Measurements from ENCODE around the gene GMFB.
A peak's percentile ranks its signal among the peaks of the same experiment; 100 is the strongest.

Gene GMFB

DNA sequence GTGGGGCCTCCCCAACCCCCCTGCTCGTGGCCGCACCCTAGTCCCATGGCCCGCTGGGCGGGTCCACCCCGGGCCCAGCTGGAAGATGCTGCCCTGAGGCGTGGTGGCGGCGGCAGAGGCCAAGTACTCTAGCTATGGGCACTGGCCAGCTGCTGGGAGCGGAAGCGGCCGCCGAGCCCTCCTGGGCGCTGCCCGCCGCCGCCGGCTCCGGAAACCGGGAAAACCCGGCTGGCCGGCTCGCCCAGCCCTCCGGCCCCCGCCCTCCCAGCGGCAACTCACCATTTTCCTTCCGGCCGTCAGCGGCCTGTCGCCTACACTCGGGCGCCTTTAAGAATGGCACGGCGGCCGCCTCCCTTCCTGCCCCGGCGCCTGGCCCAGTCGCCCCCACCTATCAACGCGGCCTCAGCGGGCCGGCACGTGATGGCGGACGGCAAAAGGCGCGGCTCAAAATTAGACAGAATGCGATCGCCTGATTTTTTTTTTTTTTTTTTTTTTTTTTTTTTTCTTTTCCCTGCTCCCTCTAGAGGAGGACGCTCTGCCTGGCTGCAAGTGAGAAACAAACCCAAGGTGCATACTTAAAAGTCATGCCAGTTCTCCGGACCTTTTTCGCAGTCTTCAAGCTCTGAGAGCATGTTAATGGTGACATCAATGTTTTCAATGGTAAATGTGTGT lies at the start of gene GMFB:
Gene GMFB, minus strand, starts transcription at position 335 of the 672 bp plus-strand sequence. Its CDS starts 53 bp downstream, at position 282.
- DNase-seq, result peak; percentile 89

DNA sequence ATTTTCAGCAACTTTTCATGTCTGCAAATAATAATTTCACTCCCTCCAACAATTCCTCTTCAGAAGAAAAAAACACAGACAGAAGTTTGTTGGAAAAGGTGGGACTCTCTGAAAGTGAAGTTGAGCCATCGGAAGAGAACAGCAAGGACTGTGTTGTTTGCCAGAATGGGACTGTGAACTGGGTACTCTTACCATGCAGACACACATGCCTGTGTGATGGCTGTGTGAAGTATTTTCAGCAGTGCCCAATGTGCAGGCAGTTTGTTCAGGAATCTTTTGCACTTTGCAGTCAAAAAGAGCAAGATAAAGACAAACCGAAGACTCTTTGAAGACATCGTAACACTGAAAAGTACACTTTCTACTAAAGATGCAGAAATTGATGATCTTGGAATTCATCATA lies 49.3 kb upstream of the GMFB start:
- no peak for DNase-seq

DNA sequence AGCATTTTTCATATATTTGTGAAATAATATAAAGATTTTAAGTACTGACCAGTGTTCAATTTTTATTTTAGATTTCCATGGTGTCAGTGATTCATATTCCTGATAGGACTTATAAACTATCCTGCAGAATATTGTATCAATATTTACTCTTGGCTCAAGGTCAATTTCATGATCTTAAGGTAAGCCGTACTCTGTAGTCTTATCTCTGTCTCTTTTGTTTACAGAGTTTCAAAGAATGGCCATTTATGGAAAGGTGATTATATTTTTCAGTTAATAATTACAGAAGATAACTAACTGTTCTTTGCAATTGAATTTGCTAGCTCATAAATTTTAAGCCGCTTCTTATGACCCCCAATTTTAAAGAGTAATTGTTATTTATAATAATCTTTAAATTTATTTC lies 48.9 kb upstream of the GMFB start:
- no peak for DNase-seq

DNA sequence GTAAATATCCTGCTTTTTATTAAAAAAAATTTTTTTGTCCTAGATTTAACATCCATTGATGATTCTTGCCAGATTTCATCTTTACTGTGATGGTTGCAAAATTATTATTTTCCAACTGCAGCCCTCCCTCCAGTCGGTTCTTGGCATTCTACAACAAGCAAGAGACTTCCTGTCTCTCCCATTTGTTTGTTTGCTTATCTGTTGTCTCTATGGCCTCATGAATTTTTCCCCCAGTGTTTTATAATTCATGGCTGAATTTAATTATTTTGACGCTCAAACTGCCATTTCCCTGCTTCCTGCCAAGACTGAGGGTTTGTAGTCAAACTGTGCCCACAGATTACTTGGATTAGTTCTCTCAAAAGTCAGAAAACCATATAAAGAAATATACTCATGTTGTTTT lies 46.9 kb upstream of the GMFB start:
- DNase-seq, result no peak

DNA sequence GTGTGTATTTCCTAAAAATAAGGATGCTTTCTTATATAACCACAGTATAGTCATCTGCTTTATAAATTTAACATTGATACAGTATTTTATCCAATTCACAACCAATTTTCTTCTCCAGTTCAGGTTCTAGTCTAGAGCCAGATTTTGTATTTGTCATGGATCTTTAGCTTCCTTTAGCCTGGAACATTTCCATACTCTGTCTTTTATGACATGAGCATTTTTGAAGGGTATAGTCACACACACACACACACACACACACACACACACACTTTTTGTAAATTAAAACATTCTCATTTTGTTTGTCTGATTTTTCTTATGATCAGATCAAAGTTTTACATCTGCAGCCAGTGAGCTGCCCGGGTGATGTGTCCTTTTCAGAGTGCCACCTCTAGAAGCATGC lies 46.3 kb upstream of the GMFB start:
- DNase-seq, result no peak

DNA sequence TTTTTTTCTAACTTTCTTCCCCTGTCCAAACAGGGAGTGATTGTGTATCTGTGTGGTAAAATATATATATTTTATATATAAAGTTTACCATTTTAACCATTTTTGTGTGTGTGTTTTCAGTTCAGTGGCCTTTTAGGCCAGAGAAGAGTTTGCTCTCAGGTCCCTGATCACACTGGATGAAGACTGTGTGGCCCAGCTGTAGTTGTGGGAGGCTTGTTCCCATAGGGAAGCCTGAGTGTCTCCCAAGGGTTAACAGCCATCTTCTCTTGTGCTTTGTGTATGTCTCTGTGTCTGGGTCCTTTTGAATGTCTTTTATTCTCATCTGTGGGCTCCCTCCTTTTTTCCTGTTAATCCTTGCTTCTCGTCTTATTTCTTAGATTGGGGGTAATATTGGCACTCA lies 44.3 kb upstream of the GMFB start:
- no peak for DNase-seq

DNA sequence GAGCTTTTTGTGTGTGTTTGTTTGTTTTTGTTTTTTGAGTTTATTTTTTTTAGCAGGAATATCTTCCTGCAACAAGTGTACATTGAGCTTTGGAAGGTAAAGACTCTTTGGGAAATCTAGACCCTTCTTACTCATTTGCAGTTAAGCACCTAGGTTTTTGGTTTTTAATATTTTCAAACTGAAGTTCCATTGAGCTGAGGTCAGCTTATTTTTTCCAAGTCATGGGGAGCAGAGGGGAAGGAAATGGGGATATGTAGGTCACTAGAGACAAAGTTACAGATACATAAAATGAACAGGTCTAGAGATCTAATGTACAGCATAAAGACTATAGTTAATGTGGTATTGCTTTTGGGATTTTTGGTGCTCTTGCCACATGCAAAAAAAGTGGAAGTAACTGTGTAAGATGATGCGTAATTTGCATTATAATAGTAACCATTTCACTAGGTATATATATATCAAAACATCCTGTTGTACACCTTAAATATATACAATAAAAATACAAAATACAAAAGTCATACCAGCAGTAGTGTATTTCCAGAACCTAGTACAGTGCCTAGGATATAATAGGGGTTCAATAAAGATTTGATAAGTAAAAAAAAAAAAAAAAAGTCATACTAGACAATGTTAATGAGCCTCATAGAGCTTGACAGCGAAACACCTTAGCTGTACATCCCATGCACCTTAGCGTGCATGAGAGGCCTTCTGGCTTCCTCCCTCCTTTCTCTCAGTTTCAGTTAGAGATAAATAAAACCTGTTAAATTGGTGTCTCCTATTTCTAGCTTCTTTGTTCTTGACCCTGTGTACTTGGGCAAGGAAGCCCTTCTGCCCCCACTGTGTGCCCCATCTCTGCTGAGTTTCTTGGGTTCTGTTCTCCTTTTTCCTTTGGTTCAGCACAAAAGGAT lies 43.6 kb upstream of the GMFB start:
- no peak for DNase-seq

DNA sequence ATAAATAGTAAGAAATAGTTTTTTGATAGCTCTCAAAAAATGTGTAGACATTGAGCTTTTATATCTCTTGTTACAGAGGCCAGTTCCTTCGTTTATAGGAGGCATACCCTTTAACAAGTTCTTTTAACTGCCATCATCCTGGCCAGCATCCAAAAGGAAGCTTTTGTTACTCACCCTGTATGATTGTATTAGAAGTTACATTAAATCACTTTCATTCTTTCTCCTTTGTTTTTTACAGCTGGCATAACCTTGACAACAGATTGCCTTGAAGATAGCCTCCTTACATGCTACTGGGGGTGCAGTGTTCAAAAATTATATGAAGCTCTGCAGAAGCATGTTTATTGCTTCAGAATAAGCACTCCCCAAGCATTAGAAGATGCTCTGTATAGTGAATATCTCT lies 41.0 kb upstream of the GMFB start:
- DNase-seq, result no peak

DNA sequence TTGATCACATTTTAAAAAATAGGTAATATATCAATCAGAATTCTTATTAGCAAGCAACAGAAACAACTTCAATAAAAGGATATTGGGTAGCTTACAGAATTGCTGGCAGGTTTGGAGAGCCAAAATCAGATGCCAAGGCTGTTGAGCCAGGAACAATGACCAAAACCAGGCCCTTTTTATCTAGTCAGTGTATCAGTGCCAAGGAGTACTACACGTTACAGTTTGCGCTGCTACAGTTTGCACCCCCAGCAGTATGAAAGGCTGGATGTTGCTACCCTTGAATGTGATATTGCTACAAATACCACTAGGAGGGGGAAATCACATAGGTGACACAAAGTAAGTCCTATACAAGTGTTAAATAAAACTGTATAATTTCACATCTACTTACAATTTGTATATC lies 40.2 kb upstream of the GMFB start:
- no peak for DNase-seq

DNA sequence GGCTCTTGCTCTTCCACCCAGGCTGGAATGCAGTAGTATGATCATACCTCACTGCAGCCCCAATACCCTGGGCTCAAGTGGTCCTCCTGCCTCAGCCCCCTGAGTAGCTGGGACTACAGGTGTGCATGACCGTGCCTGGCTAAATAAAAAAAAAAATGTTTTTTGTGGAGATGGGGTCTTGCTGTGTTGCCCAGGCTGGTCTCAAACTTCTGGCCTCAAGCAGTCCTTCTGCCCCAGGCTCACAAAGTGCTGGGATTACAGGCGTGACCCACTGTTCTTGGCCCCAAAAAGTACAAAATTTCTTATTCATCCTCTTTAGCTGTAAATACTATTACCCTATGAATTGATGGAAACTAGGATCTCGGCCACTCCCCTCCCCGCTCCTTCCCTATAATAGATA lies 35.6 kb upstream of the GMFB start:
- DNase-seq, result no peak

DNA sequence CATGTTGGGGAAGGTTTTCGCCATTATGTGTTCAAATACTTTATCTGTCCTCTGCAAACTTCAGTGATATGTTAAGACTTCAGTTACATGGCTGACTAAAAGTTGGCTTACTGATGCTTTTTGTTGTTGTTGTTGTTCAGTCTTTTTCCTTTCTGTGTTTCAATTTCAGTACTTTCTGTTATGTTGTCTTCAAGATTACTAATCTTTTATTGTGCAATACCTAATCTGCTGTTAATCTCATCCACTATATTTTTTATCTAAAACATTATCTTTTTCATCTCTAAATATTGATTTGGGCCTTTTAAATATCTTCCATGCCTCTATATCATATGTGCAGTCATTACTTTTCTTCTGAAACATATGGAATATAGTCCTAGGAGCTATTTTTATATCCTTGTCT lies 27.9 kb upstream of the GMFB start:
- DNase-seq, result no peak

DNA sequence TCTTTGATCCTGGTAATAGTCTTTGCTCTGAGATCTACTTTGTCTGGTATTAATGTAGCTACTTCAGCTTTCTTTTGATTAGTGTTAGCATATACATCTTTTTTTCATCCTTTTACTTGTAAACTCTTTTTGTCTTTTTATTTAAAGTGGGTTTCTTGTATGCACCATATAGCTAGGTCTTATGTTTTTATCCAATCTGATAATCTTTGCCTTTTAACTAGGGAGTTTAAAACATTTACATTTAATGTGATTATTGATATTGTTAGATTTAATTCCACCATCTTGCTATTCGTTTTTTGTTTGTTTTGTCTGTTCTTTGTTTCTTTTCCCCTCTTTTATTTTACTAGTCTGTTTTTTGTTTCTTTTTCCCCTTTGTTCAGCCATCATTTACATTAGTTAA lies 26.9 kb upstream of the GMFB start:
- DNase-seq, result no peak

DNA sequence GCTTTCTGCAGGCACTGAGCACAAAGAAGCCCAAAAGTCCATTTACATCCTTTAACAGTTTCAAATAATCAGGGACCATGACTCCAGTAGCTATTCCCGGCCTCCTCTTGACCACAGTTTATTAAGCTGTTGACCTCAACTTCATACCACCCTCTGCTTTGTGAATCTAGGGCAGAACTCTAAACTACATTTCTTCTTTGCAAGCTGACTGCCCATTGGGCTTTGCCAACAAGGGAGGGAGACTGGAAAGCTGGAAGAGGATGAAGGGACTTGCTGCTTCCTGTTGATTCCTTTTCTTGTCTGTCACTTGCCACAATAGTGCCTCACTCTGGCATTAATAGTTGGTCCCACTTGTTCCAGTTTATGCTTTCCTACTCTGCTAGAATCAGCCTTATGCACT lies 23.6 kb upstream of the GMFB start:
- no peak for DNase-seq

DNA sequence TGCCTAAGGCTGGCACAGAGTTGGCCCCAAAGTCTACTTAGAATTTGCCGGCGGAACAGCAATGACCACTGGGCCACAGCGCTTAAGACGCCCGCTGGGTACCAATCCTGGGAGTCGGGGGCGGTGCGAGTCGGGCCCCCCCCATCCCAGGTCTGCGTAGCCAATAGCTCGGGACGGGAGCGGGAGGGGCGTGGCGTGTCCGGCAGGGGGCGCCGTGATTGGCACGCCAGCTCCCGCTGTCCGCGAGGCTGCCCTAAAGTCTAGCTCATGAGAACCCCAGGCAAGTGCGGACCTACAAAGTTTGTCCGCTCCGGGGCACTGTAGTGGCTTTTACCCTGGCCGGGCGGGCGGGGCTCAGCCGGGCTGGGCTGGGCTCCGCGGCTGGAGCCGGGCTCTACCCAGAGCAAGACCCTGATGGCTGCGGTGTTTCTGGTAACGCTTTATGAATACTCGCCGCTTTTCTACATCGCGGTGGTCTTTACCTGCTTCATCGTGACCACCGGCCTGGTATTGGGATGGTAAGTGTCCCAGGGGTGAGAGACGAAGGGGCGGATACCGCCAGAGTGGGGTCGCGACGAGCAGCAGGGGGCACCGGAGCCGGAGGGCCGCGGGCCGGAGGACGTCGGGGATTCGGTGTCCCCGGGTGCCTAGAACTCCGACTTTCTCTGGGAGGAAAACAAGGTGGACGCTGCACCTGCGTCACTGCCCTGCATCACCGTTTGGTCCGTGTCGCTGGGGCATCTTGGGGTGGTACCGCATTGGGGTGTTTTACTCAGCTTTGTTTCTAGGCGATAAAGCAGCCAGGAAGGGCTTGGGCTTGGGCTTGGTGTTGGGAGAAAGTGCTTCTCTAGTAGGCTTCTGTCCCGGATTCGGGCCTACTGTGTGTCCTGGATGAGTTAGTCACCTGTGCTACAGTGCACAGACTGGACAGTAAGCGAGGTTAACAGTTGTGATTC lies 21.0 kb upstream of the GMFB start, which contains the start of gene CGRRF1:
Gene CGRRF1, plus strand, starts transcription at position 361 of the 956 bp plus-strand sequence. Its CDS starts 54 bp downstream, at position 415.
- peak; percentile 96 for DNase-seq

DNA sequence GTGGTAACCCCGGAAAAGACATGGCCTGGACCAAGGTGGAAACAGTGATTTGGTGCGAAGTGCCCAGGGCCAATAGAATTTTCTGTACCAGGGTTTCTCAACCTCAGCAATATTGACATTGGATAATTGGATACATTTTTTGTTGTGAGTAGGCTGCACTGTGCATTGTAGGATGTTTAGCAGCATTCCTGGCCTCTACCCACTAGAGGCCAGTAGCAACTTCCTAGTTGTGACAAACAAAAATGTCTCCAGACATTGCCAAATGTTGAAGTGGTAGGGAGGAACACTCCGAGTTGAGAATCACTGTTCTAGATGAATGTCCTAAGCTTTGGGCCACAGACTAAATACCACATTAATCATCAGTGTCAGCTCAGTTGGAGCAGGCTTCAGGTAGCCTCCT lies 14.7 kb upstream of the GMFB start:
- DNase-seq, result no peak

DNA sequence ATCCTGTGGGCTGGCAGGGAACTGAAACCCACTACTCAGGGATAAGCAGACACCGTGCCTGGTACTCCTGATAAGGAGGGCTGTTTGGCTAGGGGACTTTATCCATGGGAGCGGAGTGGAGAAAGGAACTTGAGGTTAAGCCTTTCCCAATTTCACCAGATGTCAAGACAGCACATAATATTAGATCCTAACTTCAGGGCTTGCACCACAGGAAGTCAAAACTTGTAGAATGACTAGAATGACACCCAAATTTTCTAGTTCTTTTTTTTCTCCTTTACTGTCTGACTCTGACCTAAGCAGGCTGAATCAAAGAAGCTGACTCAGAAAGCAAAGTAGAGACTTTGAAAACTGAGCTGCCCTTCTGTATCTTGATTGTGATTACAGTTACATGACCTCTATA lies 13.8 kb upstream of the GMFB start:
- DNase-seq, result no peak

DNA sequence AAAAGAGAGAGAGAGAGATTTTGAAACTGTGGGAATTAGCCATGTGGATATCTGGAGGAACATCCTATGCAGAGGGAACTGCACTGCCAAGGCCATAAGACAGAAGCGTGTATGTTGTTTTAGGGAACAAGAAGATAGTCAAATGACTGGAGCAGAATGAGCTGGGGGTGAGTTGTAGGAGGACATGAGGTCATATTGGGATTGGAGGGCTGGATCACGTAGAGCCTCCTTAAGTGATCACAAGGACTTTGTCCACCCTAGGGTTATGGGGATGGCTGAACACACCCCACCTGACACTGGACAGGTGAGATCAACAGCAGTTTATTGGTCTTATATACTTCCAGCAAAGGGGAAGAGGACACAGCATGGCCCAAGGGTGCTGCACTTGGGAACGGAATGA lies 12.7 kb upstream of the GMFB start:
- no peak for DNase-seq

DNA sequence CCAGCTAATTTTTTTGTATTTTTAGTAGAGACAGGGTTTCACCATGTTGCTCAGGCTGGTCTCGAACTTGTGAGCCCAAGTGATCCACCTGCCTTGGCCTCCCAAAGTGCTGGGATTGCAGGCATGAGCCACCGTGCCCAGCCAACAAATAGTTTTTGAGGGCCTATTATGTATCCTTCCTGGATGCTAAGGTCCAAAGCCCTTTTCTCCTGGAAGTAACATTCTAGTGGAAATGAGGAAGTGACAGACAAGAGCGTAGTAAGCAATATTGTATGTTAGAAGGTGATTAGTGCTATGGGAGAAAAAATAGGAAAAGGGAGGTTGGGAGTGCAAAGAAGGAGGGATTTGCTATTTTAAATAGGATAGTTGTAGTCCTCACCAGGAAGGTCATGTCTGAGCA lies 12.0 kb upstream of the GMFB start:
- DNase-seq, result no peak

DNA sequence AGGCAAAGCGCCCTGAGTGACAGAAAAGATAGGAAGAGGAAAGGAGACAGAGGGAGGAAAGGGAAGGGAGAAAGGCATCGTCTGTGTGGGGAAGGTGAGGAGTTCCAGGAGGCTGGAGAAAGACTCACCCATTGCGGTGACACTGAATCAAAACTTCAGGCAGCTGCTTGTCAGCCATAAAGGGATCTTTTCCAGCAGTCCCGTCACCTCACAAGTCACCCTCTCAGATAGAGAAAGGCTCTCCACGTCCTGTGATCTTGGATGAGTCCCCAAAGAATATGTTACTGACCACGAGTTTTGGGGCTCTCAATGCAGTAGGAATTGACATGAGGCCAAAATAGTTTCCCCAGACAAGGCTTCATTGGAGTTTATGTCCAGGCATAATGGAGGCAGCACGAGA lies 9.8 kb upstream of the GMFB start:
- no peak for DNase-seq

DNA sequence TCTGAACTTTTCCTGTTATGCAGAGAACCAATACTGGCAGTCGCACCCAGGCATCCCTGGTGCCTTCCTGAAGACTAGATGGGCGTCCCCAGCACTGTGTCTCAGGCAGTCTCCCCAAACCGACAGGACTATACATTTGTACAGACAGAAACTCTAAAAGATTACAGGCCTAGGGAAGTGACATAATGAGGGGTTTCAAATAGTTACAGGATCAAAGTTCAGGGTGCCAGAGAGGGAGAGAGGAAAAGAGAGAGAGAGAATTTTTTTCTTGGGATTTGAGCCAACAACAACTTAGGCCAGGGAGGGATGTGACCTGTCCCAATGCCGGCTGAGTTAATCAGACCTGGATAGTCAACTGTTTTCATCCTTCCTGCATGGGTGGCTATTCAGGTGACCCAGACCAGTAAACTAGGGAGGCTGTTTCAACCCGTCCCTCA lies 9.3 kb upstream of the GMFB start:
- no peak for DNase-seq

DNA sequence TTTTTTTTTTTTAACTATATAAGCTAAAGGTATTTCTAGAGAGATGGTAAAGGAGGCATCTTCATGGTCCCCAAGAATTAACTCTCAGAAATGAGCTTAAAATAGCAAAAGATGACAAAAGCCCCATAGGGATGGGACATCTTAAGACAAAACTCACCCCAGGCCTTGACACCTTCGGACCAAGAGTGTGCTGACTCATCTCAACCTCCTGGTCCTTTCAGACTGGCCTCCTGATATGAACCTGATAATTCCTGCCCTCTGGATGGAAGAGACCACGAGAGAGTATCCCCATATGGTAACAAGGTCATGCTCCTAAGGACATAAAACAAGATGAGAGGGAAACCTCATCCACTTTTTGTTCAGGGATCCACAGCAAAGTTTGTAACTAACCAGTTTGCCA lies 8.4 kb upstream of the GMFB start:
- no peak for DNase-seq

DNA sequence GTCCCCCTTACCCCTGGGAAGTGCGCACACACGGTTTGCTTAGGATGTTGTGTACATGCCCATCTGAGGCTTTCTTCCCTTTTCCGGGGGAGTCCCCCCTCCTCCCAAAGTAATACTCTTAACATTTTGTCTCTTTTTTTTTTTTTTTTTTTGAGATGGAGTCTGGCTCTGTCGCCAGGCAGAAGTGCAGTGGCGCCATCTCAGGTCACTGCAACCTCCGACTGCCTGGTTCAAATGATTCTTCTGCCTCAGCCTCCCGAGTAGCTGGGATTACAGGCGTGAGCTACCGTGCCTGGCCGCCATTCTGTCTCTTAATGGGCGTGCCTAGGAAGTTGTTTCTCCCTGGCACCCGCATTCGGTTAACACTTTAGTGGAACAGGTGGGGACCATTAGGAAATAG lies 4.5 kb upstream of the GMFB start:
- DNase-seq, result no peak
